ENCODE data around the gene UBTD1.
A peak's percentile ranks its signal among the peaks of the same experiment; 100 is the strongest.
"Not testable (repeated sequence)": the region's sequence is repeated elsewhere in the genome, so short reads cannot be mapped to it uniquely, and the experiment has no call there.

UBTD1 gene

GRCh38 chr10:97517096-97517750 is 18.5 kb downstream of the UBTD1 start:
- no peak for FAIRE-seq

- no peak for FAIRE-seq
Measured at GRCh38 chr10:97517778-97518300, 19.1 kb downstream of the UBTD1 start.

DNA sequence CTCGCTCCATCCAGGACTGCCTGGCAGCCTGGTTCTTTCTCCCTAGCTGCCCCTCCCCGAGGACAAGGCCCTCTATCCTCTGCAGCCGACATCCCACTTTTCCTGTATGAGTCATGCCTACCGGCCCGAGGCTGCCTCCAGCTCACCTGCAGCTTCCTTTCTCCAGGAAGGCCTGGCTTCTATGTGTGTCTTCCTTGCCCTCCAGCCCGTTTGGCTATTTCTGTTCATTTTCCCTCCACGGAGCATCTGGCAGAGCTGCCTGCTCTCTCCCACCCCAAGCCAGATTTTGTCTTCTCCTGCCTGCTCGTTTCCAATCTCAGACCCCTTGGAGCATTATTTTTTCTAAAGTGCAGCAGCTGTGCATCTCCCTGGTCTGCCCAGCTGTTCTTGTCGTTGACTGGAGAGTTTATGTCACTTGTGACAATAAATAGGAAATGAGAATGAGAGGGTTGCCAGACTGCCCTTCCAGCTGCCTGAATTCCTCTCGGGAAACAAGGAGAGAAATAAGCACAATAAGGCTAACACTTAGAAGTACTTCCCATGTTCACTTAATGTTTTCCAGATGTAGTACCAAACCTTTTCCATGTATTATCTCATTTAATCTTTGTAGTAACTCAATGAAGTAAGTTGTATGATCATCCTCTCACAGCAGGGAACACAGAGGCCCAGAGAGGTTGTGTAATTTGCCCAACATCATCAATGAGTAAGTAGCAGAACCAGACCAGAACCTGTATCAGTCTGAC is 19.7 kb downstream of the UBTD1 start:
- FAIRE-seq: no peak

- FAIRE-seq: no peak
Measured at GRCh38 chr10:97519342-97519741, 20.6 kb downstream of the UBTD1 start.

- no peak for FAIRE-seq
Measured at GRCh38 chr10:97520520-97520919, 21.8 kb downstream of the UBTD1 start.

GRCh38 chr10:97520978-97521761 is 22.4 kb downstream of the UBTD1 start:
- no peak for FAIRE-seq

DNA sequence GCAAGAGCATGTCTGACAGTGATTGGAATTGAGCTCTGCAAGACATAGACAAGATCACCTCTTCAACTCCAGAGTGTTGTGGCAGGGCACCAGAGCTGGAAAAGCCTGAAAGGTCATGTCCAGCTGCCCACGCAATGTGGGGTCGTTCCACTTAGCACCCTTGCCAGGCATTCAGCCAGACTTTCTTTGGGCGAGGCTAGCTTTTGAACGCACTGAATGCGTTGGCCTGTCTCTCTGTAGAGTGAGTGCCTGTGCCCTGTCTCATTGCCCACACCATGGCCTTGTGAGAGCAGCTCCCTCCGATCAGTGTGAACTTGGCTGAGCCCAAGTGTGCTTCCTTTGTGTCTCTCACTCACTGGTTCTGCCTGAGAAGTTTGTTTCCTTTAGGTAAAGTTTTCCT is 23.3 kb downstream of the UBTD1 start:
- FAIRE-seq: no peak

DNA sequence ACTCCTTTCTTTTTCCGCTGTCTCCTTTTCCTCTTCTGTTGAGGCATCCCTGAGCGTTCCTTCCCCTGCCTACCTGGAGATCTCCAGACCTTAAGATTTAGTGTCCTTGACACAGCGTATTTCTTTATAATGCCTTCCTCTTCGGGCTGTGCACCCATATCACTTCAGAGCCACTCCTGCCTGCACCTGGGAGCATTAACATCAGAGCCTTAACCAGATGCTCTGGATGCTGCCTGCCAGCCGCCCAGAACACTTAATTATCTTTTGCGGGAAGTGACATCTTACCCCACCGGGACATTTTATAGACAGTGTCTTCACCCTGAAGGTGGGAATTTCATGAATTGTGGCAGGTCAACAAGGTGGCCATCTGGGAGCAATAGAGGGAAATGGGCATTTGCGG is 24.2 kb downstream of the UBTD1 start:
- FAIRE-seq: no peak

- no peak for FAIRE-seq
Measured at GRCh38 chr10:97525086-97525485, 26.4 kb downstream of the UBTD1 start.

DNA sequence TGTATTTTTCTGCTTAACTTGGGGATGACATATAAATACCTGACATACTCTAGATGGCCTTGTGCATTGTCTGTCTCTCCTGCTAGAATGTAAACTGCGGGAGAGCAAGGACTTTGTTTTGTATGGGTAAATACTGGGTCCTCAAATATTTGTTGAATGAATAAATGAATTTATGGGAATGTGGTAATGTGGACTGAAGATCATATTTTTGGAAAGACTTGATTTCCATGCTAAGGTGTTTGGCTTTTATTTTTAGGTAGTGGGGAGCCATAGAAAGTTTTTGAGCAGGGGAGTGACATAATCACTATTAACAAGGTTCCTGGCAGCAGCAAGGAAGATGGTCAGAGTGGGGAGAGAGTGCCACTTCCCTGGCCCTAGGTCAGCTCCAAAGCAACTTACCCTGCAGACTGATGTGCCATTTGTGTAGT is 27.0 kb downstream of the UBTD1 start:
- no peak for FAIRE-seq

GRCh38 chr10:97528876-97529275 is 30.2 kb downstream of the UBTD1 start:
- not testable (repeated sequence) for FAIRE-seq

DNA sequence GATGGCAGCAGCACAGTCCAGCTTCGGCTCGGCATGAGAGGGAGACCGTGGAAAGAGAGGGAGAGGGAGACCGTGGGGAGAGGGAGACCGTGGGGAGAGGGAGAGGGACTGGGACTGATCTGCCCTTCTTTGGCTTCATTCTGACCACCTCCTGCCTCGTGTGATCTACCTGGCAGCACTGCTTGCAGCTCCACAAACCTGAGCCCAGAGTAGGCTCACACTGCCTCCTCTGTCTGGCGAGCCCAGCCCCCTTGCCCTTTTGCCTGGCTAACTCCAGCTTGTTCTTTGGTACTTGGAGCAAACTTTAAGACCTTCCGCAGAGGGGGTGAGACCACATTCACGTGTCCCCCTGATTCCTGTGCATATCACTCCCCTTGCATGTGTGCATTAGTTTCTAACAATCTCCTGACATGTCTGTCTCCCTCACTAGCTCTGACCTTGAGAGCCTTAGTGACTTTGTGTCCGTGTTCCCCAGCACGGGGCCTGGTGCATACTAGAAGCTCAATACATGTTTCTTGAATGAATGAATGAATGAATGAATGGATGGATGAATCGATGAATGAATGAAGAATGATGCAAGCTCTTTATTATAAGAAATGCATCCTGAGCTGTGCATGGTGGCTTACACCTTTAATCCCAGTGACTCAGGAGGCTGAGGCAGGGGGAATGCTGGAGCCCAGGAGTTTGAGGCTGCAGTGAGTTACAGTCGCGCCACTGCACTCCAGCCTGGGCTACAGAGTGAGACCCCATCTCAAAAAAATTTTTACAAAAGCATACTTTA is 31.2 kb downstream of the UBTD1 start:
- FAIRE-seq: no peak

DNA sequence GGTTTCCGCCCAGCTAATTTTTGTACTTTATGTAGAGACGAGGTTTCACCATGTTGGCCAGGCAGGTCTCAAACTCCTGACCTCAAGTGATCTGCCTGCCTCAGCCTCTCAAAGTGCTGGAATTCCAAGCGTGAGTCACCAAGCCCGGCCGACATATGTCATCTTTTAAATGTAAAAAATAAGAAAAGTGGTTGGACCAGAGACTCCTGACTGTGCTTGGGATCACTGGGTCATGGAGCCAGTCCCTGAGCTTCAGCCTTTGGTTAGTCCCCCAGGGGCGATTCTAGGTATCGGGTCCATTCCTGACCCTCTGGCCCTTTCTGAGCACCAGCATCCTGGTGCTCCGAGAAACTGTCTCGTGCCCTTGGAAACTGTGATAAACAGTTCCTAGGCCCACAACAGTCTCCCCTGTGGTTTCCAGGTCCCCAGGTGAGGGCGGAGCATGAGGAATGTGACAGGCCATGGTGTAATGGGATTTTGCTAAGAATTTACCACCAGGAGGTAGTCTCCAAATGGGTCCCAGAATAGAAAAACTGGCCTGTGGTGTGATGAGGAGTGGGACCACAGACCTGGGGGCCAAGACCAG is 32.8 kb downstream of the UBTD1 start:
- FAIRE-seq: no peak

DNA sequence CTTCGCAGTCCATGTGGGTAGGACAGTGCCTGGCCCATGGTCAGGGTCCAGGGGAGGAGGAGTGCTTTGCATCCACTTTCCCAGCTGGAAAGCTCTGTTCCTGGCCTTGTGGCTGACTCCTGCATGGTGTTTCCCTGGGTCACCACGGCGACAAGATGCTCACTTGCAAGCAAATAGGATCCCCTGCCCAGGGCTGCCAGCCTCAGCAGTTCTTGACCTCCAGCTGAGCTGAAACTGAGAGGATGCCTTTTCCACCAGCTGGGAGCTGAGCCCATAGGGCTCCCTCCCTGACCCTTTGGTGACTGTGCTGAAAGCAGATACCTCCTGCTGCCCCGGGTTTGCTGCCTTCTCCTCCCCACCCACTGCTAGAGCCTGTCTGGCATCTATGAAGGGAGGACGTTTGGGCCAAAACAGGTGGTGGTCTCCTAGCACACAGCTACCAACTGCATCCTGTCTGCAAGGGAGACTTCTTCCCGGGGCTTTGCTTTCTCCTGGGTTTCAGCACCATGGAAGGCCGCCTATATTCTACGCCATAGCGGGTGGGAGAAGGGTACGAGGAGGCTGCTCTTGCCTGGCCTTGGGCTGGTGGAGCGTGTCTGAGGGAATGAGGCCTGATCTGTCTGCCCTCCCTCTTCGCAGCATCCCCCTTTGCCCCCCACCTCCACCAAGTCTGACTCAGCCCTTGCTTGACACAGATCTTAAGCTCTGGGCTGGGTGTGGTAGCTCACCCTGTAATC is 34.4 kb downstream of the UBTD1 start:
- FAIRE-seq: no peak

DNA sequence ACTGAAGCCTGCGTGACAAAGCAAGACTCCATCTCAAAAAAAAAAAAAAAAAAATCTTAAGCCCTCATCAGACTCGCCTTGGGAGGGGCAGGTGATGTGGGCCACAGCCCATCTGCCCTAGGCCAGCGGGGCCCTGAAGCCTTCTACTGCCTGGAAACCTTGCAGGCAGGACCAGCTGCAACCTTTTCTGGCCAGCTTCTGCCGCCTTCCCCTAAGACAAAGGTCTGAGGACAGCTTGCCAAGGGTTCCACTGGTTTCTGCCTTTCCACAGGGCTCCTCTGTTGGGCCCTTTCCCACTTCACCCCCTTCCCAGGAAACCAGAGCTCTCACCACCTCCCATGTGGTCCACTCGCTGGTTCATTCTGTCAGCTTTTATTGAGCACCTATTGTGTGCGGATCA is 35.2 kb downstream of the UBTD1 start:
- FAIRE-seq: no peak

GRCh38 chr10:97534746-97535367 is 36.1 kb downstream of the UBTD1 start:
- FAIRE-seq: no peak

- FAIRE-seq: no peak
Measured at GRCh38 chr10:97537186-97537869, 38.6 kb downstream of the UBTD1 start.

- peak; percentile 46 for FAIRE-seq
Measured at GRCh38 chr10:97538411-97538810, 39.7 kb downstream of the UBTD1 start.

DNA sequence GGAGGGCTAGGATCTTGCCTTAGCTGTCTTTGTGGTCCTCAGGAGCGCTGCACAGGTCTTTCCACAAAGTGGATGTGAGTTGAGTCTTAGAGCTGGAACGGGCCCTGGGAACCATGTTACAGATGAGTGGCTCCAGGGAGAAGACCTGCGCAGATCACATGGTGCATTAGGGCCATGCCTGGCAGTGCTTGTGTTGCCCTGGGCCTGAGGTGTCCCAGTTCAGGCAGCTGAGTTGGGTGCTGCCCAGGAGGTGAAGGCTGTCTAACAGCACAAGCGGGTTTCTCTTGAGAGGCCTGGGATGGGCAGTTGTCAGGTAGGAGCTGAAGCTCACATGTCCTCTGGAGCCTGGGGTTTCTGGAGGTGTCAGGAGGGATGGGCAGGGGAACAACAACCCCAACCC is 40.1 kb downstream of the UBTD1 start:
- no peak for FAIRE-seq

DNA sequence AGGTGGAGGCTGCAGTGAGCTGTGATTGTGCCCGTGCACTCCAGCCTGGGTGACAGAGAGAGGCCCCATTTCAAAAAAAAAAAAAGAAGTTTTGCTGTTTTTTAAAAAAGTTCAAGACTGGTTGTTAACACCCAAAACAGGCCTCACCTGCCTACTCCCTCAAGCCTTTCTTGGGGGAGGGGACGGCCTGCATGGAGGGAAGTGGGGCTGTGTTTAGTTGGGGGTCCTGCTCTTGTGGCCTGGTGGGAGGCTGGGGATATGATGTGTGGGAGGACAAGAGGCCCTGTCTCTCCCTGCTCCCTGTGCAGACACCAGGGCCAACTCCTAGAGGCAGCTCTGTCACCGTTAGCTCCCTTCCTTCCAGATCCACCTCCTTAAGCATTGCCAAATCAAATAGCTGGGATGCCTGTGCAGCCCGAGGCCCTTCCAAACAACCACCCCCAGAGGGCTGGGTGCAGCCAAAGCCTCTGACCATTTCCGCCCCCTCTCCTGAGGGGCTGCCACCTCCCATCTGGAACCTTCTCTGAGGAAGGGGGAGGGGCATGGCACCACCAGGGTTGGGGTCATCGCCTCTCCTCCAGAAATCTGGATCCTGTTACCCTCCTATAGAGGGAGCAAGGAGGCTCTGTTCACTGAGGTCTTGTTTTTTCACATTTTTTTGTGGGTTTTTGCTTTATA is 40.9 kb downstream of the UBTD1 start:
- no peak for FAIRE-seq

Data from TTC549 (cell line).